ENCODE measurements around the gene ZNF396.

Gene ZNF396

GRCh38 chr18:35326695-35327387 lies 50.3 kb downstream of the ZNF396 start:
- H3K27ac ChIP-seq (ENCODE audit: low read length) = no peak overlapping the region
- no peaks in the 10 kb centered on the region for H4K20me1 ChIP-seq (ENCODE audit: insufficient read depth, low read length)
- TF ChIP-seq CTCF (IDR thresholded peaks at IDR 0.05; ENCODE audit: borderline replicate concordance, extremely low read depth, low read length, poor library complexity, severe bottlenecking) (no peak), EZH2 (IDR thresholded peaks at IDR 0.05; ENCODE audit: borderline replicate concordance, low read depth, low read length, severe bottlenecking) (no peak)
- DNase-seq (no peak), ATAC-seq (ENCODE audit: insufficient read depth, low read depth) (no peak)
- H3K4me1 ChIP-seq (ENCODE audit: insufficient read depth, low read length) = no peaks in the 10 kb centered on the region
- no peak overlapping the region for H3K4me3 ChIP-seq (ENCODE audit: low read depth in 1 of 2, low read length in 2 of 2)
- H2AFZ ChIP-seq (ENCODE audit: low read depth, low read length) = no peak overlapping the region
- no peaks in the 10 kb centered on the region for H3K27me3 ChIP-seq (ENCODE audit: insufficient read depth, low read length, poor library complexity)
- no peak overlapping the region for H3K9ac ChIP-seq (ENCODE audit: low read depth, low read length)
- H3K4me2 ChIP-seq (ENCODE audit: insufficient read depth, low read length) = no peak overlapping the region
- H3K9me3 ChIP-seq (ENCODE audit: insufficient read depth, low read length, severe bottlenecking) = no peaks in the 10 kb centered on the region
- peaks cover 5% of the 10 kb centered on the region; the same call in 1 of the 2 replicates for H3K36me3 ChIP-seq (ENCODE audit: insufficient read depth, low read length)
- no peaks in the 10 kb centered on the region for H3K79me2 ChIP-seq (ENCODE audit: insufficient read depth, low read length)

- no peaks in the 10 kb centered on the region for H3K9me3 ChIP-seq (ENCODE audit: insufficient read depth, low read length, severe bottlenecking)
- no peak overlapping the region for H3K4me2 ChIP-seq (ENCODE audit: insufficient read depth, low read length)
- DNase-seq = no peak
- no peaks in the 10 kb centered on the region for H3K27me3 ChIP-seq (ENCODE audit: insufficient read depth, low read length, poor library complexity)
- H3K27ac ChIP-seq (ENCODE audit: low read length) = no peak overlapping the region
- no peak for ATAC-seq (ENCODE audit: insufficient read depth, low read depth)
- H3K79me2 ChIP-seq (ENCODE audit: insufficient read depth, low read length) = no peaks in the 10 kb centered on the region
- no peak overlapping the region for H3K4me3 ChIP-seq (ENCODE audit: low read depth in 1 of 2, low read length in 2 of 2)
- H3K9ac ChIP-seq (ENCODE audit: low read depth, low read length) = no peak overlapping the region
- H2AFZ ChIP-seq (ENCODE audit: low read depth, low read length) = no peak overlapping the region
- TF ChIP-seq CTCF (IDR thresholded peaks at IDR 0.05; ENCODE audit: borderline replicate concordance, extremely low read depth, low read length, poor library complexity, severe bottlenecking) (no peak), EZH2 (IDR thresholded peaks at IDR 0.05; ENCODE audit: borderline replicate concordance, low read depth, low read length, severe bottlenecking) (no peak)
- H4K20me1 ChIP-seq (ENCODE audit: insufficient read depth, low read length) = no peaks in the 10 kb centered on the region
- no peaks in the 10 kb centered on the region for H3K36me3 ChIP-seq (ENCODE audit: insufficient read depth, low read length)
- no peaks in the 10 kb centered on the region for H3K4me1 ChIP-seq (ENCODE audit: insufficient read depth, low read length)
Observed at GRCh38 chr18:35324926-35325655, 52.0 kb downstream of the ZNF396 start.

- H3K4me1 ChIP-seq (ENCODE audit: insufficient read depth, low read length) = no peaks in the 10 kb centered on the region
- H3K4me2 ChIP-seq (ENCODE audit: insufficient read depth, low read length) = no peak overlapping the region
- DNase-seq = no peak
- no peak for TF ChIP-seq EZH2 (IDR thresholded peaks at IDR 0.05; ENCODE audit: borderline replicate concordance, low read depth, low read length, severe bottlenecking)
- no peak for TF ChIP-seq CTCF (IDR thresholded peaks at IDR 0.05; ENCODE audit: borderline replicate concordance, extremely low read depth, low read length, poor library complexity, severe bottlenecking)
- H3K36me3 ChIP-seq (ENCODE audit: insufficient read depth, low read length) = no peaks in the 10 kb centered on the region
- H3K4me3 ChIP-seq (ENCODE audit: low read depth in 1 of 2, low read length in 2 of 2) = no peak overlapping the region
- no peaks in the 10 kb centered on the region for H3K27me3 ChIP-seq (ENCODE audit: insufficient read depth, low read length, poor library complexity)
- no peak overlapping the region for H3K9ac ChIP-seq (ENCODE audit: low read depth, low read length)
- no peak overlapping the region for H3K27ac ChIP-seq (ENCODE audit: low read length)
- no peaks in the 10 kb centered on the region for H3K79me2 ChIP-seq (ENCODE audit: insufficient read depth, low read length)
- no peaks in the 10 kb centered on the region for H3K9me3 ChIP-seq (ENCODE audit: insufficient read depth, low read length, severe bottlenecking)
- ATAC-seq (ENCODE audit: insufficient read depth, low read depth) = no peak
- H4K20me1 ChIP-seq (ENCODE audit: insufficient read depth, low read length) = no peaks in the 10 kb centered on the region
- no peak overlapping the region for H2AFZ ChIP-seq (ENCODE audit: low read depth, low read length)
Observed at GRCh38 chr18:35322486-35323458, 54.4 kb downstream of the ZNF396 start.

Measured in DND-41 (cell line).